Stimulated activated naive CD8-positive, alpha-beta T cell treated with anti-CD3 and anti-CD28 coated beads, Interleukin-15, Interleukin-2, amounts not matched to agents 100 ng/mL and 50 ng/mL, for 24 hours (primary cell): ENCODE data around the gene FCMR.

ENCODE experiments used
- H3K27ac Mint-ChIP-seq: one replicate; pipeline ENCODE4 v1.8.0; 2021; ENCODE audit warnings: mild to moderate bottlenecking, mixed read lengths
- H3K27me3 Mint-ChIP-seq: one replicate; pipeline ENCODE4 v1.8.0; 2021; ENCODE audit warnings: mixed read lengths
- H3K36me3 Mint-ChIP-seq: one replicate; pipeline ENCODE4 v1.8.0; 2021; ENCODE audit warnings: low read depth, mixed read lengths
- H3K4me1 Mint-ChIP-seq: one replicate; pipeline ENCODE4 v1.8.0; 2021; ENCODE audit warnings: low read depth, mixed read lengths
- H3K4me3 Mint-ChIP-seq: one replicate; pipeline ENCODE4 v1.8.0; 2021; ENCODE audit warnings: mild to moderate bottlenecking, mixed read lengths
- H3K9me3 Mint-ChIP-seq: one replicate; pipeline ENCODE4 v1.8.0; 2021; ENCODE audit warnings: mixed read lengths

The FCMR gene

GRCh38 chr1:206955476-206956451 lies 34.0 kb upstream of the FCMR start:
- no peaks in the 10 kb centered on the region for H3K9me3 Mint-ChIP-seq
- H3K36me3 Mint-ChIP-seq: no peaks in the 10 kb centered on the region
- no peak overlapping the region for H3K4me3 Mint-ChIP-seq
- no peaks in the 10 kb centered on the region for H3K27me3 Mint-ChIP-seq
- H3K4me1 Mint-ChIP-seq: peaks cover 18% of the 10 kb centered on the region
- H3K27ac Mint-ChIP-seq: no peak overlapping the region

- Mint-ChIP-seq H3K36me3 (no peaks in the 10 kb centered on the region), H3K27ac (peak overlapping the region; percentile 12), H3K4me3 (no peak overlapping the region), H3K4me1 (peaks cover 18% of the 10 kb centered on the region), H3K9me3 (no peaks in the 10 kb centered on the region), H3K27me3 (no peaks in the 10 kb centered on the region)
These were observed 33.0 kb upstream of the FCMR start for GRCh38 chr1:206954459-206955342.

DNA sequence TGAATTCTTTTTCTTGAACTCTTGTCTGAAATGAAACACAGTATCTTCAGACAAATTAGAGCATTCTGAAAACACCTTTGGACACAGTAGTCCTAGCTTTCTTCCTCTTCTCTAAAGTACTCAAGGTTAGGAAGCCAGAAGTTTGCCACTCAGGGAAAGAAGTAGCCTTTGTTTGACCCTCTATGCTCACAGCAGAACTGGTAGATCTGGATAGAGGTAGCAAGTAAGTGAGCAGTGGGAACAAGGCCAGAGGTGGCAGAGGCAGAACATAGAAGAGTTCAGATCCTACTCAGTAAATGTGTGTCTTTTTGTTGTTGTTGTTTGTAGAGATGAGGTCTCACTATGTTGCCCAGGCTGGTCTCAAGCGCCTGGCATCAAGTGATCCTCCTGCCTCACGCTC lies 31.9 kb upstream of the FCMR start:
- Mint-ChIP-seq H3K27ac (no peak overlapping the region), H3K9me3 (no peaks in the 10 kb centered on the region), H3K4me1 (peaks cover 18% of the 10 kb centered on the region), H3K36me3 (no peaks in the 10 kb centered on the region), H3K27me3 (no peaks in the 10 kb centered on the region), H3K4me3 (no peak overlapping the region)

DNA sequence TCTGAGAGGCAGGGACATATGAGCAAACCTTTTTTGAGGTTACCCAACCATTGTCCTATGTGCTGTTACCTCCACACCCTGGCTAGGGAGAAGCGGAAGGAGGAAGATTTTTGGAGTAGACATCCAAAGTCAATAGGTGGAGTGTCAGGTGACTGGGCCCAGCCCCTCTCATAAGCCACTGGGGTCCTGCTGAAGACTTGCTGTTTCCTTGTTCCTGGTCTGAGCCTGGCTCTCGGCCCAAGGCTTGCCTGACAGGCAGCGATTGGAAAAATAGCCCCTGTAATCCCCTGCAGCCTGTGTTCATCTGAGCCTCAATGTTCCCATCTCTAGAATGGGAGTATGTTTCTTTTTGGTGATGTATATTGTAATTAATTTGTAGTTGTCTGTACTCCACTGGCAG lies 31.4 kb upstream of the FCMR start:
- no peaks in the 10 kb centered on the region for H3K27me3 Mint-ChIP-seq
- H3K27ac Mint-ChIP-seq: no peak overlapping the region
- peaks cover 18% of the 10 kb centered on the region for H3K4me1 Mint-ChIP-seq
- no peak overlapping the region for H3K4me3 Mint-ChIP-seq
- H3K9me3 Mint-ChIP-seq: no peaks in the 10 kb centered on the region
- H3K36me3 Mint-ChIP-seq: no peaks in the 10 kb centered on the region

DNA sequence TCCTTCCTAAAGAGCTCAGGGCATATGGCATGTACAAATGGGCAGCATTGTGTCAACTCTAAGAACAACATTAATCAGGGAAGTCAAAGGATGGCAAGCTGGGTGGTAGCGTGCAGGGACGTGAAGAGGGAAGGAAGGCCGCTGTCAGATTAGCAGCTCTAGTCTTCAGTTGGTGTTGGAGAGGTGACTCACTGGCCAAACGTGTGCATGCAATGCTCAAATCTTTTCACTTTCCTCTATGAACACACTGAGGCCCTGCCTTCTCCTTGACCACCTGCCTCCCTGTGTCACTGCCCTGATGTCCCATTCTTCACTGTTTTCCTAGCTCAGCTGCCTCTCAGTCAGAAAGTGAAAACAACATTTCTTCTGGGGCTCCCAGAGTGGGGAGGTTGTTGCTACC lies 30.4 kb upstream of the FCMR start:
- H3K27me3 Mint-ChIP-seq: no peaks in the 10 kb centered on the region
- no peaks in the 10 kb centered on the region for H3K36me3 Mint-ChIP-seq
- no peak overlapping the region for H3K4me3 Mint-ChIP-seq
- no peak overlapping the region for H3K27ac Mint-ChIP-seq
- no peaks in the 10 kb centered on the region for H3K9me3 Mint-ChIP-seq
- peaks cover 18% of the 10 kb centered on the region for H3K4me1 Mint-ChIP-seq

DNA sequence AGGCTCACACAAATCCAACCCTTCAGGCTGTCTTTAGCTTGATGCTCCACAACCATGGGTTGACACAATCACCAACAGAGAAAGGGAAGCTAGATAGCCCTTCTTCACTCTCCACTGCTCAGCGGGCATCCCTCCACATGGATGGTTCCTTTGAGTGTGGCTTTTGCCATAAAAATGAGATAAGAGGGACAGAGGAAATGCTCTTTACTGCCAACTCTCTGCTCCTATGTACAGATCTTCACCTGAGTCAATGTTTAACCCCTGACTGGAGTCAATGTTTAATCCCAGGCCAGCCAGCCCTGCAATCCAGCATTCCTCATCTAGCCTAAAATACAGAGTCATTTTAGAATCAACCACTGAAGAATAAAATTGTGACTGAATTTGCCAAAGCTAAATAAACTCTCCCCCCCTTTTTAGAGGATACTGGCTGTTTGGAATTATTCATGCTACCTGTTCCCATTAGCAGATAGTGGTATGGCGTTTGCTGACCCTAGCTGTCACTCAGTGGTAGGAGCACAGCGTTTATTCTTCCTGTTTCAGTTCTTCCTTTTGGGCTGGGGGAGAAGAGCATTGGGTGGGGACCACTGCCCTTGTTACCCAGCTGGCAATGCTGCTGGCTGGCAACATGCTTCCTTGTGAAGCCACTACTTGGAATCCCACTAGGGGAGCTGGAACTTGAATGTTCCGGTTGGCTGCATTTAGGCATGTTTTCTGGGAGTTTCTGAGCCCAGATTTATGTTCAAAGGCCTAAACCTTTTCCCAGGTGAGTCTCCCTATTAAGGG lies 29.8 kb upstream of the FCMR start:
- H3K4me3 Mint-ChIP-seq: no peak overlapping the region
- H3K36me3 Mint-ChIP-seq: no peaks in the 10 kb centered on the region
- peaks cover 18% of the 10 kb centered on the region for H3K4me1 Mint-ChIP-seq
- H3K9me3 Mint-ChIP-seq: no peaks in the 10 kb centered on the region
- no peak overlapping the region for H3K27ac Mint-ChIP-seq
- H3K27me3 Mint-ChIP-seq: no peaks in the 10 kb centered on the region

- Mint-ChIP-seq H3K9me3 (no peaks in the 10 kb centered on the region), H3K4me3 (no peak overlapping the region), H3K36me3 (no peaks in the 10 kb centered on the region), H3K27ac (no peak overlapping the region), H3K4me1 (peaks cover 5% of the 10 kb centered on the region), H3K27me3 (peaks cover 4% of the 10 kb centered on the region)
These were observed 27.9 kb upstream of the FCMR start for GRCh38 chr1:206949641-206950040.

GRCh38 chr1:206949208-206949607 lies 27.5 kb upstream of the FCMR start:
- Mint-ChIP-seq H3K9me3 (no peaks in the 10 kb centered on the region), H3K4me3 (no peak overlapping the region), H3K27ac (no peak overlapping the region), H3K36me3 (no peaks in the 10 kb centered on the region), H3K27me3 (peaks cover 7% of the 10 kb centered on the region), H3K4me1 (peaks cover 3% of the 10 kb centered on the region)

DNA sequence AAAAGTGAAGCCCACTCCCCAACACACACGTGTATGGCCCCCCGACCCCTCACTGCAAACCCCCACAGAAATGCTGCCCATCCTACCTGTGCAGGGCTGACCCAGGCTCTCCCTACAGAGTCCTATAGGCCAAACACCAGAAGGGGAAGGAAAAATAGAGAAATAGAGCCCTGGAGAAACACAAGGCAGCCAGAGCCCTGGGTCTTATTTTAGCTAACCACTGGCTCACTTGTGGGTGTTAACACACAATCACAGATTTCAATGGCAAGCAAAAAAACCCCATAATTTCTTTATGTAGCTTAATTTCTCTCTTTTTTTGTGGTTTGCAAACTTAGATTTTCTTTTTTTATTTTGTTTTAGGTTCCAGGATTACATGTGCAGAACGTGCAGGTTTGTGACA lies 25.5 kb upstream of the FCMR start:
- Mint-ChIP-seq H3K27ac (no peak overlapping the region), H3K4me1 (peaks cover 3% of the 10 kb centered on the region), H3K36me3 (no peaks in the 10 kb centered on the region), H3K9me3 (no peaks in the 10 kb centered on the region), H3K4me3 (no peak overlapping the region), H3K27me3 (peaks cover 7% of the 10 kb centered on the region)

DNA sequence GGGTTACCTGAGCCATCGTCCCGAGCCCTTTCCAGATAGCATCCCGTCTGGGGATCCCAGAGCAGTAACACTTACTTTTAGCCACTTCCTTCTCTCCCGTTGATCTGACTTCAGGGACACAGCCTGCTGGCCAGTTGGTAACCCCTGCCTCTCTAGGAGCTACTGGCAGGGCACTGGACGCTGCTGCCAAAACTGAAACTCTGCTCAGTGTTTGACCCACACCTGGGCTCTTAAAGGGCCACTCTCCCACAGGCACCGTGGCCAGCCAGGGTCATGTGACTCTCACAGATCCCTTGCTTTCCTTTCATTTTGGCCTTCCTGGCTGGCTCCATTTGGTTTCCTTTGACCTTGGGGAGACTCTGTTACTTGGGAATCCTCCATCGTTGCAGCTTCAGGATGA lies 24.5 kb upstream of the FCMR start, which contains the start of gene PIGR:
PIGR (minus strand) TSS at position 206 of the 400 bp plus-strand sequence. CDS start 5,935 bp downstream, outside the sequence.
- peaks cover 7% of the 10 kb centered on the region for H3K27me3 Mint-ChIP-seq
- no peaks in the 10 kb centered on the region for H3K9me3 Mint-ChIP-seq
- H3K4me1 Mint-ChIP-seq: peaks cover 3% of the 10 kb centered on the region
- no peak within 1 kb of the TSS for H3K4me3 Mint-ChIP-seq
- peak within 1 kb of the TSS; percentile 29 for H3K27ac Mint-ChIP-seq
- no peaks in the 10 kb centered on the region for H3K36me3 Mint-ChIP-seq

DNA sequence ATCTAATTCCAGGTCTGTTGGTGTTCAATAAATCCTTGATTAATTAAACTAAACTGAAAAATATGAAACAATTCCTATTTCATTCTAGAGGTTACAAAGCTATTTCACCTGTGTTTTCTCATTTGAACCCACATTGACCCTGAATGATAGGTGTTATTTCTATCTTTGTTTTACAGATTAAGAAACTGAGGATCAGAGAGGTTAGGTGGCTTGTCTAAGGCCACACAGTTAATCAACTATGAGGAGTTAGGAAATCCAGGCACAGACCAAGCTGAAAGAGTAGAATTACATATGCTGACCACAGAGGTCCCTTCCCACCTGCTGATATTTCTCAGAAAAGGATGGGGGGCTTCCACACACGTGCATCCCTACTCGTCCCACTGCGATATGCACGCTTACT lies 24.0 kb upstream of the FCMR start:
- Mint-ChIP-seq H3K27me3 (peaks cover 7% of the 10 kb centered on the region), H3K4me3 (no peak overlapping the region), H3K4me1 (peaks cover 3% of the 10 kb centered on the region), H3K36me3 (no peaks in the 10 kb centered on the region), H3K9me3 (no peaks in the 10 kb centered on the region), H3K27ac (no peak overlapping the region)

DNA sequence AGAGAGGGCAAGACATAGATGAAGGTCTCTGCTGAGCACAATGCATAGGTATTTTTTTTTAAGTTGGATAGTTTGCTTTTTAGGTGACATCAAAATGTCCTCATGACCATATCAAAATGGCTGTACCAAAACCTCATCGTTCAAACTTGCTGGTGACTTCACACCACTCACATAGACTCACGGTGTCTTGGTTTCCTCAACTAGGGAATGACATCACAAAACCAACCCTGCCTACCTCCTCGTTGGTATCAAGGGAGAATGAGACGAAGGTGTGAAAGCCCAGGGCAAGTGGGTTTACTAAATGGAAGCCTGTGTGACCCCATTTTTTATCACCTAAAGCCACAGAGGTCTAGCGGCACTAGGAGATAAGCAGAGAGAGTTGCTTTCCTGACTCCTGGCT lies 23.0 kb upstream of the FCMR start:
- Mint-ChIP-seq H3K4me3 (no peak overlapping the region), H3K36me3 (no peaks in the 10 kb centered on the region), H3K27ac (no peak overlapping the region), H3K27me3 (peaks cover 7% of the 10 kb centered on the region), H3K4me1 (peaks cover 3% of the 10 kb centered on the region), H3K9me3 (no peaks in the 10 kb centered on the region)

DNA sequence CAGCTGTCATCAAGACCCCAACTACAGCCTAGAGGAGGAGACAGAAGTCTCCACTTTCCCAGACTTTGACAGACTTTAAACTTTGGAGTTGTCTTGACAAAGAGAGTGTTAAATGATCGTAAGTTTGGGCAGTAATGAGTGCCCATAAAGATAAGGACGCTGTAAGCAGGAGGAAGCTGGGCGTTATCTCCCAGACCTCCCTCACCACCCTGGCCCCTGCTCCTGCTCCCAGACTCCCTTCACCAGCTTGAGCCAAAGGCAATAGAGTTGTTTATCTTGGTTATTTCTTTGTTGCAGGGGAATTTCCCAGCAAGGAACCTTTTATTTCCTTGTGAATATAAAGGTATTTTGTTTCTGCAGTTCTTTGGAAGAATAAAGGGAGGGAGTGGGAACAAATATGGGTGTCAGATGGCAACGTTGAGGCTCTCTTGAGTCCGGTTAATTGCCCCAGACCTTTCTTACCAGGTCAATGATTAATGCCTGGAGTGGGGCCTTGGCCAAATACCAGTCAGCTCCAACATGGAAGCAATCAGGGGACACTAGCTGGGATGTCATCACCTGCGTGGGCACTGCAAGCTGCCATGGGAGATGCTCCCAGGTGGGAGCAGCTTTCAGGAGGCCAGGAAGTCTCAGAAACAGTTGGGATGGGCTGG lies 20.2 kb upstream of the FCMR start:
- Mint-ChIP-seq H3K9me3 (no peaks in the 10 kb centered on the region), H3K27me3 (peaks cover 7% of the 10 kb centered on the region), H3K27ac (no peak overlapping the region), H3K36me3 (no peaks in the 10 kb centered on the region), H3K4me1 (peaks cover 3% of the 10 kb centered on the region), H3K4me3 (no peak overlapping the region)

DNA sequence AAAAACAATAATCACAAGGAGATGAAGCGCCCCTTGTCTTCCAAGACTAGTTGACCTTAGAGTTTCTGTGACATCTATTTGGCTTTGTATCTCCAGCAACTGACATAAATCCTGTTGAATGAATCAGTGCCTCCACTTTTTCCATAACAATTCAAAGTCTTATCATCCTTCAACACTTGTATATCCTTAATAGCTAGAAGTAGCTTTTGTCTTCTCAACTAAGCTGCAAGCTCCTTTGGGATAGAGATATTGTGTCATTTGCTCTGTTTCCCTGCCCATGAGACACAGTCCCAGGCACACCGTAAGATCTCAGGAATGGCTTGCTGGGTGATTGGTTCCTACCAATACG lies 18.8 kb upstream of the FCMR start:
- Mint-ChIP-seq H3K4me1 (peaks cover 3% of the 10 kb centered on the region), H3K27ac (no peak overlapping the region)

More for the DNA sequence above, 18.8 kb upstream of the FCMR start:
- H3K9me3 Mint-ChIP-seq: no peaks in the 10 kb centered on the region
- peaks cover 7% of the 10 kb centered on the region for H3K27me3 Mint-ChIP-seq
- no peak overlapping the region for H3K4me3 Mint-ChIP-seq
- H3K36me3 Mint-ChIP-seq: no peaks in the 10 kb centered on the region
